ENCODE results near the gene STAT1.
A peak's percentile ranks its signal among the peaks of the same experiment; 100 is the strongest.

The STAT1 gene

DNA sequence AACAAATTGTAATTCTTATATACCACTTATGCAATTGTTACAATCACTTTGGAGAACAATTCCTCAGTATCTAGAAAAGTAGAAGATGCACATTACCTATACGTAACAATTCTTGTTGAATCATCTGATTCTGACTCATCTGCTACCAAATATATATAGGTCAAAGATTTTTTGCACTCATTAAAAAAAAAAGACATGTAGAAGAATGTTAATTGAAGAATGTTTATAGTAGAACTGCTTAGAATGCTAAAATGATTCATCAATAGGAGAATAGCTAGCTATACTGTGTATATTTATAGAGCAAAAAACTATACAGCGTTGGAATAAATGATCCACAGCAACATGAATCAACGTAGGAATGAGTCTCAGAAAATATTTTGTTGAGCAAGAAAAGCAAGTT lies 29.5 kb upstream of the STAT1 start:
- no peak overlapping the region for H3K4me3 ChIP-seq (ENCODE audit: low read length)
- no peak for DNase-seq (ENCODE audit: low read depth)
- TF ChIP-seq, protein P1, sequence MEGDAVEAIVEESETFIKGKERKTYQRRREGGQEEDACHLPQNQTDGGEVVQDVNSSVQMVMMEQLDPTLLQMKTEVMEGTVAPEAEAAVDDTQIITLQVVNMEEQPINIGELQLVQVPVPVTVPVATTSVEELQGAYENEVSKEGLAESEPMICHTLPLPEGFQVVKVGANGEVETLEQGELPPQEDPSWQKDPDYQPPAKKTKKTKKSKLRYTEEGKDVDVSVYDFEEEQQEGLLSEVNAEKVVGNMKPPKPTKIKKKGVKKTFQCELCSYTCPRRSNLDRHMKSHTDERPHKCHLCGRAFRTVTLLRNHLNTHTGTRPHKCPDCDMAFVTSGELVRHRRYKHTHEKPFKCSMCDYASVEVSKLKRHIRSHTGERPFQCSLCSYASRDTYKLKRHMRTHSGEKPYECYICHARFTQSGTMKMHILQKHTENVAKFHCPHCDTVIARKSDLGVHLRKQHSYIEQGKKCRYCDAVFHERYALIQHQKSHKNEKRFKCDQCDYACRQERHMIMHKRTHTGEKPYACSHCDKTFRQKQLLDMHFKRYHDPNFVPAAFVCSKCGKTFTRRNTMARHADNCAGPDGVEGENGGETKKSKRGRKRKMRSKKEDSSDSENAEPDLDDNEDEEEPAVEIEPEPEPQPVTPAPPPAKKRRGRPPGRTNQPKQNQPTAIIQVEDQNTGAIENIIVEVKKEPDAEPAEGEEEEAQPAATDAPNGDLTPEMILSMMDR (conservative IDR thresholded peaks at IDR 0.05; ENCODE audit: low read depth, low read length), result no peak

DNA sequence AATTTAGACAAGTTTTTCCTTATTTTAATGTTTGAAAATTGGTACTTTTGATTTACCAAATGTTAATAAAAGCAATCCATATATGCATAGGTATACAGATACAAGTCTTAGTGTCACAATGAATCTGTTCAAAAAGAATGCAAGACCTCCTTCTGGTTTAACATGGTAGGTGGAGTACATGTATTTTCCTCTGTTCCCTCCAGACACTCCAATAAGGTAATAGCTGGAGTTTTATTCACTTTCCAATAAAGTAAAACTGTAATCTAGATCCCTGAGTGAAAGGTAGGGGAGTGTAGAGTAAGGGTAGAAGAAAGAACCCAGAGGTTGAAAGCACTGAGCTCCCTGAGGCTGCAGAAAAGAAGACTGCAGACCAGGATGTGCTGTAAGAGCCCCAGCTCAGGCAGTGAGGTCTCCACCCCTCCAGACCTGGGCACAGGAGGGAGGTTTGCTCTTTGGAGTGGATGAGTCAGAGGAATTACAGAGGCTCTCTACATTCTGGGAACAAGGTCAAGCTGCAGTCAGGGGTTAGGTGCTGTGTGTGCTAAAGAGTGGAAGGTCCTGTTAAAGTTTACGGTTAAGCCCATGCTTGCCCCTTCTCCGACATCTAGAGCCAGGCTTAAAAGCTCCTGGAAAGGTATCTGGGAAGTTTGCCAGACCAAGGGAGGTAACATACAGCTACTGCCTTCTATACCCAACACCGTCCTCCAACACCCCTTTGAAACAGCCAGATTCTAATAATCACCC lies 27.6 kb upstream of the STAT1 start:
- TF ChIP-seq, protein P1 (conservative IDR thresholded peaks at IDR 0.05; ENCODE audit: low read depth, low read length), result no peak
- no peak overlapping the region for H3K4me3 ChIP-seq (ENCODE audit: low read length)
- peak; percentile 52 for DNase-seq (ENCODE audit: low read depth)

DNA sequence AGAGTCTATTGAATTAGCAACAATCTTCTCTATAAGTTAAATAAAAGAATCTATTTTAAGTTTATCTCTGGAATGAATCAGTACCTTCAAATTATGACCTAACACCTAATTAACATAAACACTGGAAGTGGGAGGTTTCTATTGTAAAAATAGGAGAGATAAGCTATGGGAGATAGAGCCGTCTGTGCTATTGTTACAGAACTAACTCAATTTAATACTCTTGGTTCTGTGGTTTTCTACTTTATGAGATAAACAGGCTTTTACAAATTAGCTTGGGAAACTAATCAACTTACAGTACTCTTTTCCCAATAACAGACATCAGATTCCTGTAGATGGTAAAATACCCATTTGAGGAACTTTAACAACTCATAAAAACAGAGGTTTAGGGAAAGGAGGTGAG lies 25.6 kb upstream of the STAT1 start:
- no peak overlapping the region for H3K4me3 ChIP-seq (ENCODE audit: low read length)
- DNase-seq (ENCODE audit: low read depth), result no peak
- TF ChIP-seq, protein P1 (conservative IDR thresholded peaks at IDR 0.05; ENCODE audit: low read depth, low read length), result no peak

DNA sequence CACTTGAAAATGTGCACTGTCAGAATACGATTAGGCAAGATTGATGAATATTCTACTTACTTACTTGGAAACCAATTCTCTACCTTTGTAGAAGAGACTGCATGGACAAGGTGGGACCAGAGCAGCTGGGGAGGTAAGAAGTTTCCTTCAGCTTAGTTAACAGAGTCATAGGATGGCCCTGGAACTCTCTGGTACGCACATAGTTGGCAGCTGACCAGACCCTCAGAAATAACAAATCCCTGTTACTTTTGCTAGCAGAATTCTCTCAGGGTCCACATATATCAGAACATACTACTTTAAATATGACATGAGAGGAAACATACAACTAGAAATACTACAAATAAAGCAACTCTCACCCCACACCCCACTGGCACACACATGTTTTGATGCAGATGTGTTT lies 24.8 kb upstream of the STAT1 start:
- no peak for DNase-seq (ENCODE audit: low read depth)
- no peak overlapping the region for H3K4me3 ChIP-seq (ENCODE audit: low read length)
- TF ChIP-seq, protein P1 (conservative IDR thresholded peaks at IDR 0.05; ENCODE audit: low read depth, low read length), result no peak

DNA sequence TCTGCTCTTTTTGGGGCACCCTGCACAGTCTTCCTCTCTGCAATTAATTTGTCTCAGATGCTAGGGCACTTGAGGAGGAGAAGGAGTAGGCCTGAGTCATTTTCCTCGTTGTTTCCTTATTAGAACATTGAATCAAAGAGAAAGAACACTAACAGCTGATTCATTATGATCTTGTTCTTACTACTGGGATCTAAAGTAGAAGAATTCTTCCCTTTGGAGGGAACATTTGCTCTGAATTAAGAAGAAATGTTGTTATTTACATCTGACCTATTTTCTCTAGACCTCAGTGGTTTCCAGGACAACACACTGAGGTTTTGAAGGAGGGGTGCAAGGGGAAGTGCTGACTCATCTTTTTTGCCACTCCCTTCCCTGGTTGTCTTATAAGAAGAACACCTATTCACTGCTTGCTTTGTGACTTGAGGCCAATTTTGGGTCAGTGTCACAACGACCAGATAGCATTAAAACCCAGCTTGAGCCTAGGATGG lies 24.3 kb upstream of the STAT1 start:
- no peak overlapping the region for H3K4me3 ChIP-seq (ENCODE audit: low read length)
- no peak for DNase-seq (ENCODE audit: low read depth)
- TF ChIP-seq, protein P1 (conservative IDR thresholded peaks at IDR 0.05; ENCODE audit: low read depth, low read length), result no peak

DNA sequence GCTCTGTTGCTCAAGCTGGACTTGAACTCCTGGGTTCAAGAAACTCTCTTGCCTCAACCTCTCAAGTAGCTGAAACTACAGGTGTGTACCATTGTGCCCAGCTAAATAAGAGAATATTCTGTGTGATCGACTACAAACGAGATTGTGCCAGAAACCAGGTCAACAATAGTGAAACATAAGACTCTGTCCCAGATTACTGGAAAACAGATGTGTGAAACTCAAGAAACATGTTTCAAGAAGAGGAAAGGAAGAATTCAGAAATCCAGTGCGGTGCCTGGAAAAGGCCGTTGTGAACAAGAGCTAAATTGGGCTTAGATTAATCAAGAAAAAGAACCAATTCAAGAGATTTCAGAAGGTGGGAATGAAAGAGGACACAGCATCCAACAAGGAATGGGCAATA lies 23.4 kb upstream of the STAT1 start:
- TF ChIP-seq, protein P1 (conservative IDR thresholded peaks at IDR 0.05; ENCODE audit: low read depth, low read length), result no peak
- no peak overlapping the region for H3K4me3 ChIP-seq (ENCODE audit: low read length)
- DNase-seq (ENCODE audit: low read depth), result no peak

DNA sequence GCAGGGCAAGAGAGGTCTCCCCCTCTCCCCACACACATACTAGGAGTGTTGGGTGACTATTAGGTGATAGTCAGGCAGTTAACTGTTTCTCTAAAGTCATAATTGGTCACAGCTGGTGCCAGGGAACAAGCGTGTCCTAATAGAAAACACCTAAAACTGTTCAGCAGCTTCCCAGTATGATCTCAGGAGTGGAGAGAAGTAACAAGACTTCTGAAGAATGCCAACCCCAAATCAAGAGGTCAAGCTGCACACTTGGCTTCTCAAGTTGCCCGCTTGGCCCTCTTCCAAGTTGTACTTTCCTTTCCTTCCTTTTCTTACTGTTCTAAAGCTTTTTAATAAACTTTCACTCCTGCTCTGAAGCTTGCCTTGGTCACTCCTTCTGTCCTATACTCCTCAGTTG lies 22.4 kb upstream of the STAT1 start:
- no peak overlapping the region for H3K4me3 ChIP-seq (ENCODE audit: low read length)
- TF ChIP-seq, protein P1 (conservative IDR thresholded peaks at IDR 0.05; ENCODE audit: low read depth, low read length), result no peak
- no peak for DNase-seq (ENCODE audit: low read depth)
